Stomach (tissue), 9 donors: ENCODE measurements around the gene GSTO2. TPM values are rescaled to one million over a fixed set of nuclear protein-coding genes. Genes with fewer than 3 reads are reported as not detected.
A peak's percentile ranks its signal among the peaks of the same experiment; 100 is the strongest.

Experiments used
- DNase-seq, 2 donors: peaks; one replicate each; pipeline versions ENCODE4 v3.0.0 to v3.0.0-alpha.2; 2013 to 2019
- H3K27ac ChIP-seq, 5 donors: fragments of 200-600 bp in 4 of 5; sonication (generic) in 4 of 5; one replicate each; pipeline ENCODE4 v1.5.1; 2013 to 2019; ENCODE audit warnings: mild to moderate bottlenecking in 1 of 5, moderate library complexity in 1 of 5
- H3K27me3 ChIP-seq, 3 donors: fragments of 200-600 bp; sonication (generic); one replicate each; pipeline ENCODE4 v1.5.1; 2017 to 2019; ENCODE audit warnings: mixed run types in 1 of 3
- H3K36me3 ChIP-seq, 4 donors: fragments of 200-600 bp; sonication (generic); 1 replicate in 3 of 4; 2 replicates in 1 of 4; pipeline ENCODE4 v1.5.1; 2016 to 2019
- H3K4me1 ChIP-seq, 4 donors: fragments of 200-600 bp; sonication (generic); one replicate each; pipeline ENCODE4 v1.5.1; 2016 to 2019
- H3K4me3 ChIP-seq, 4 donors: fragments of 200-600 bp; sonication (generic) in 3 of 4; one replicate each; pipeline ENCODE4 v1.5.1; 2016 to 2019; ENCODE audit warnings: mild to moderate bottlenecking in 1 of 4
- H3K9me3 ChIP-seq, 4 donors: fragments of 200-600 bp; sonication (generic); one replicate each; pipeline ENCODE4 v1.5.1; 2016 to 2019
- CTCF ChIP-seq, 7 experiments: fragments of 450-650 bp in 4 of 7; fragments of 200-600 bp in 3 of 7; sonication (generic) in 3 of 7; IDR thresholded peaks; one replicate each; pipeline ENCODE4 v1.5.1; 2016 to 2019; ENCODE audit warnings: antibody characterized with exemption in 7 of 7, control low read depth in 2 of 7, mild to moderate bottlenecking in 1 of 7
- EP300 ChIP-seq: sonication (generic); formaldehyde crosslinking; IDR thresholded peaks from one replicate; pipeline ENCODE4 v1.6.1; 2017; ENCODE audit warnings: antibody characterized with exemption
- POLR2A ChIP-seq, 4 donors: fragments of 450-650 bp; IDR thresholded peaks; one replicate each; pipeline ENCODE4 v1.6.1; 2016; ENCODE audit warnings: antibody characterized with exemption in 4 of 4, control low read depth in 2 of 4, mild to moderate bottlenecking in 1 of 4, moderate library complexity in 1 of 4
- POLR2AphosphoS5 ChIP-seq, 3 donors: sonication (generic); formaldehyde crosslinking; IDR thresholded peaks; one replicate each; pipeline ENCODE4 v1.6.1; 2016; ENCODE audit warnings: antibody characterized with exemption in 3 of 3
- WGBS, 5 donors: extraction: QIAGEN DNeasy Blood & Tissue Kit in 3 of 5; methylation state at CpG; one replicate each; pipeline versions ENCODE4 v1.1.5 to v1.1.7; 2013 to 2018; 5-methylcytosine and 5-hydroxymethylcytosine counted together
- intact Hi-C: fragments of 100-400 bp; cut with DNase I; formaldehyde crosslinking; loops from one replicate; pipeline ENCODE4 v1.15.1; 2023; ENCODE audit warnings: low total_unique reads
- polyA plus RNA-seq, 3 donors: library from polyadenylated mRNA; stranded (reverse); fragments of 200-250 nt; gene quantifications; one replicate each; pipeline ENCODE4 v1.2.3, GENCODE V29; 2013
- total RNA-seq, 5 donors: library from RNA; depleted of rRNA; stranded (reverse); fragments of >200 nt; gene quantifications; one replicate each; pipeline versions ENCODE4 v1.1.0 to v1.2.3, GENCODE V29; 2014 to 2016
- donor health status: healthy with polysubstance abuse.
- donor health status: Bipolar disorder and iron deficiency.
- donor health status: healthy.

Gene GSTO2
- total and polyA plus RNA-seq, 8 donors = under 0.01 to 26.6 (median 10.0) TPM

- Histone ChIP-seq H3K36me3 (no peaks in the 10 kb centered on the region), H3K27ac (peak overlapping the region in 4 of 5 donors; percentile 66 to 87 (median 77)), H3K27me3 (no peaks in the 10 kb centered on the region), H3K4me1 (peaks cover 0 to 34% (median 18%) of the 10 kb centered on the region in 4 donors), H3K4me3 (no peak overlapping the region), H3K9me3 (no peaks in the 10 kb centered on the region)
- intact Hi-C loops = no loop called here
- peak in 1 of 2 donors; percentile 59 for DNase-seq
- TF ChIP-seq CTCF (IDR thresholded peaks at IDR 0.05) = no peak
- TF ChIP-seq EP300 = no peak
- TF ChIP-seq POLR2AphosphoS5 (IDR thresholded peaks at IDR 0.05) = no peak
- no peak for TF ChIP-seq POLR2A (IDR thresholded peaks at IDR 0.05)
- WGBS, 5 donors = 65 to 83% (median 72%) methylated on average over 13 of the region's 13 CpGs
These were observed 30.3 kb downstream of the GSTO2 start for GRCh38 chr10:104299031-104299904.

- no peaks in the 10 kb centered on the region for H3K9me3 ChIP-seq
- DNase-seq = peak in 1 of 2 donors; percentile 77
- TF ChIP-seq EP300 (peak; percentile 77), POLR2AphosphoS5 (IDR thresholded peaks at IDR 0.05) (peak; percentile 24 to 62 (median 25)), CTCF (IDR thresholded peaks at IDR 0.05) (no peak)
- peak overlapping the region; percentile 39 to 87 (median 74) for H3K27ac ChIP-seq
- H3K4me3 ChIP-seq = no peak overlapping the region
- peaks cover 0 to 42% (median 21%) of the 10 kb centered on the region in 4 donors for H3K4me1 ChIP-seq
- 72 to 84% (median 76%) methylated on average over 12 of the region's 12 CpGs for WGBS, 5 donors
- H3K27me3 ChIP-seq = no peaks in the 10 kb centered on the region
- intact Hi-C loops = no loop called here
- no peaks in the 10 kb centered on the region for H3K36me3 ChIP-seq
These were observed 31.2 kb downstream of the GSTO2 start for GRCh38 chr10:104300002-104300735.

- TF ChIP-seq CTCF (IDR thresholded peaks at IDR 0.05) = peak in 1 of 7 experiments; percentile 33
- TF ChIP-seq POLR2AphosphoS5 (IDR thresholded peaks at IDR 0.05) = peak in 2 of 3 donors; percentile 68 to 87
- no peak for TF ChIP-seq POLR2A (IDR thresholded peaks at IDR 0.05)
- TF ChIP-seq EP300 = no peak
- intact Hi-C loops = no loop called here
- no peaks in the 10 kb centered on the region for H3K9me3 ChIP-seq
- 27 to 56% (median 41%) methylated on average over 7 of the region's 7 CpGs for WGBS, 5 donors
- peak overlapping the region; percentile 39 to 87 (median 74) for H3K27ac ChIP-seq
- peak; percentile 72 to 86 for DNase-seq
- peaks cover 0 to 48% (median 27%) of the 10 kb centered on the region in 4 donors for H3K4me1 ChIP-seq
- H3K36me3 ChIP-seq = no peaks in the 10 kb centered on the region
- no peak overlapping the region for H3K4me3 ChIP-seq
- no peaks in the 10 kb centered on the region for H3K27me3 ChIP-seq
These were observed 31.8 kb downstream of the GSTO2 start for GRCh38 chr10:104300736-104301292.
